ENCODE data around the gene BCAT1.
"Not testable (repeated sequence)": the region's sequence is repeated elsewhere in the genome, so short reads cannot be mapped to it uniquely, and the experiment has no call there.

BCAT1 gene

DNA sequence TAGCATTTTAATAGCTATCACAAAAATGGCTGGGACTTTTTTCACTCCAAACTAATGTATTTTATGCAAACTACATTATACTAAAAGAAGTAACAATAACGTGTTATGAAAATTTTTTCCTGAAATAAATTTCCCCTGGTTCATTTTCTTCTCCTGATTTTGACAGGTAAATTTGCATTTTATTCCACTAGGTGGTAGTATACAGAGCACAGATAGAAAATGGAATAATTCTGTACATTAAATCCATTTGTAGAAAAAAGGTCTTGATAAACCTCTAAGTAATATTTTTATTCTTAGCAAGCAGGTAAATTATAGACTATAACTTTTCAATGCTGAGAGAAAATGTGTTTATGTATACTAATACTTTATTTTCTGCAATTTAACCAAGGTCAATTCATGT is 96.5 kb downstream of the BCAT1 start:
- no peak for DNase-seq

DNA sequence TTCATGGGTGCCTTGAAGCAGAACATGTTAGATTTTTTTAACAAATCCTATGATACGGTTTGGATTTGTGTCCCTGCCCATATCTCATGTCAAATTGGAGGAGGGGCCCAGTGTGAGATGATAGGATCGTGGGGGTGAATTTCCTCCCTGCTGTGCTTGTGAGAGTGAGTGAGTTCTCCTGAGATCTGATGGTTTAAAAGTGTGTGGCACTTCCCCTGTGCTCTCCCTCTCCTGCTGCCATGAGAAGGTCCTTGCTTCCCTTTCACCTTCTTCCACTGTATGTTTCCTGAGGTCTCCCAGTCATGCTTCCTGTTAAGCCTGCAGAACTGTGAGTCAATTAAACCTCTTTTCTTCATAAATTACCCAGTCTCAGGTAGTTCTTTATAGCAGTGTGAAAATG is 97.0 kb downstream of the BCAT1 start:
- DNase-seq, result peak in 1 of 2 donors; percentile 14

GRCh38 chr12:24851341-24851740 is 97.6 kb downstream of the BCAT1 start:
- no peak for DNase-seq

GRCh38 chr12:24850496-24850895 is 98.4 kb downstream of the BCAT1 start:
- no peak for DNase-seq

- no peak for DNase-seq
Observed at GRCh38 chr12:24848941-24849477, 99.9 kb downstream of the BCAT1 start.

DNA sequence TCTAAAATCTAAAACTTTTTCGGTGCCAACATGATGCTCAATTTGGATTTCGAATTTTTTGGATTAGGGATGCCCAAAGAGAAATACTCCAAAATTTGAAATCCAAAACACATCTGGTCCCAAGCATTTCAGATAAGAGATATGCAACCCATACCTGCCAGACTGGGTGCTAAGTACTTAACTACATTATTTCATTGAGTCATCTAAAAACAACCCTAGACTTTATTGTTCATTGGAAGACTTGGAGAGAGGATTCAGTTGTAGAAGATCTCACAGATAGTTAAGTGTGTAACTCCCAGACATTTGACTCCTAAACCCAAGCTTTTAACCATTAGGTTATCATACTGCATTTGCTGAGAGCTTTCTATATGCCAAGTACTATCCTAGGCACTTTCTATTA is 102.2 kb downstream of the BCAT1 start:
- no peak for DNase-seq

GRCh38 chr12:24845615-24846014 is 103.3 kb downstream of the BCAT1 start:
- no peak for DNase-seq

- DNase-seq, result no peak
Observed at GRCh38 chr12:24840046-24840800, 108.7 kb downstream of the BCAT1 start.

GRCh38 chr12:24839268-24839791 is 109.6 kb downstream of the BCAT1 start:
- peak in 1 of 2 donors; percentile 37 for DNase-seq

DNA sequence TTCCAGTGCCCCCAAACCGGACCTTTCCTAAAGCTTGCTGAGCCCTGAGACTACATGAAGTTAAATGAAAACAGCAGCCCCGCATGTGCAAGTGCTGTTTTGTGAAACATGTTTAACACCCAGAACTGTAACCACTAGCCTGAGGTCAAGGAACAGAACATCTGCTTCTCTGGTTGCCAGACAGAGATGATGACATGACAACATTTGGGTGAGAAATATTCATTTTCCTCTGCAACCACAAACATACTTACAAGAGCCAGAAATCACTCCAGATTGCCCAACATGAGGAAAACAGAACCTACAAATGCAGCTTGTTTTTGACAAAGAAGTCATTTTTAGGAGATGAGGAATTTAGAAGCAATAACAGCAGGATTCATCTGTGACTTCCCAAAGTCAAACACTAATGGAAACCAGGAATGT is 110.4 kb downstream of the BCAT1 start:
- DNase-seq, result peak; percentile 79 to 83

DNA sequence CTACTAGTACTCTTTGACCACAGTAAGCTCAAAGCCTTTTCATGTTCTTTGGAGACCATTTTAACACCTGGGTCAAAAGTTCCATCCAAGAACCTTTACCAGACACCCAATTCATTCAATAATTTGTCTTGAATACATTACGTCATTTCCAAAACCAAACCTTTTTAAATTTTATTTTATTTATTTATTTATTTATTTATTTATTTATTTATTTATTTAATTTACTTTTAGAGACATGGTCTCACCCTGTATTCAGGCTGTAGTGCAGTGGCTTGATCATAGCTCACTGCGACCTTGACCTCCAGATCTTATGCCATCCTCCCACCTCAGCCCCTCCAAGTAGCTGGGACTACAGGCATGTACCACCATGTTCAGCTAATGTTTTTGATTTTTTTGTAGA is 113.5 kb downstream of the BCAT1 start:
- no peak for DNase-seq

GRCh38 chr12:24833513-24833912 is 115.4 kb downstream of the BCAT1 start:
- DNase-seq, result no peak

GRCh38 chr12:24823808-24824515 is 124.9 kb downstream of the BCAT1 start:
- DNase-seq, result no peak

- no peak for DNase-seq
Observed at GRCh38 chr12:24822121-24822899, 126.6 kb downstream of the BCAT1 start.

DNA sequence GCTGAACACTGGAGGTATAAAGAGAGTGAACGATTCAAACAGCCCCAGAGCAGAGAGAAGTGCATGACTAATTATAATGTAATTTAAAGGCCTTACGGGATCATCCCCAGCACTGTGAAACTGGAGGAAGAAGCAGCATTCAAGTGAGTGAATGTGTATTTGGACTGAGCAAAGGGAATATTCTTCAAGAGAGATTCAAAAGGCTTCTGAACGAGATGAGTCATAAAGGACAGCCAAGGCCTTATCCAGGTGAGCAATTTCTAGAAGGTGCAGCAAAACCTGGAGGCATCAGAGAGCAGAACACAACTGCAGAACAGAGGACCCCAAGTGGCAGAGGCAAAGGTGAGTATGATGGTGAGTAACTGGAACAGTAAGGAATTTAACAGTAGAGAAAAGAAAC is 127.2 kb downstream of the BCAT1 start:
- DNase-seq, result no peak

DNA sequence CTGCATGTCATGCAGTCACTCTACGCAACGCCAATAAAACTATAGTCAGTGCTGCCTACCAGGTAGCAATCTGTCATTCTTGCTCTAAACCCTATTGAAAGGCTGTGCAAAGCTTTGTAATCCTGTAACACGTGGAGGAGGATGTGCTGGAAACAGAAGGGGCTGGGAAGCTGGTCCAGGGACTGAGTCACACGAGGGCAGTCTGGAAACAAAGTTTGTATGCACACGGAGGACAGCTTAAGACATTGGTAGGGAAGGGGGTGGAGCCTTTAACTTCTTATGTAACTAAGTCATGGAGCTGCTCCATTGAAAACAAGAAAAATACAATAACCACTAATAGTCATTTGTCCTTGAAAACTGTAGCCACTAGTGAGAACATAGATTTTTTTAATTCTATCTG is 128.0 kb downstream of the BCAT1 start:
- DNase-seq, result no peak

- no peak for DNase-seq
Observed at GRCh38 chr12:24818351-24818750, 130.6 kb downstream of the BCAT1 start.

DNA sequence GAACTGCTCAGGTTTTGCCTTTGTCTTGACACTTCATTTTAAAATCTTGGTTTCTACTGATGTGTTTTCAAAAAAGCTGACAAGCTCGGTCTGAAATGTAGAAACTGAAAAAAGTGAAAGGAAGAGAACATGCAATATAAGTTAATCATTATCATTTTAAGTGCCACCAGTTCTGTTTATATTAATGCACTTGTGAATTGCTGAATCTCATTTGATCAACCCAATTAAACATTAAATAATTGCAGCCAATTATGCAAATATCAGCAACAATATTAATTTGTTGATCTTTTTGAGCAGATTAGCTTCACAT is 133.8 kb downstream of the BCAT1 start:
- DNase-seq, result no peak

DNA sequence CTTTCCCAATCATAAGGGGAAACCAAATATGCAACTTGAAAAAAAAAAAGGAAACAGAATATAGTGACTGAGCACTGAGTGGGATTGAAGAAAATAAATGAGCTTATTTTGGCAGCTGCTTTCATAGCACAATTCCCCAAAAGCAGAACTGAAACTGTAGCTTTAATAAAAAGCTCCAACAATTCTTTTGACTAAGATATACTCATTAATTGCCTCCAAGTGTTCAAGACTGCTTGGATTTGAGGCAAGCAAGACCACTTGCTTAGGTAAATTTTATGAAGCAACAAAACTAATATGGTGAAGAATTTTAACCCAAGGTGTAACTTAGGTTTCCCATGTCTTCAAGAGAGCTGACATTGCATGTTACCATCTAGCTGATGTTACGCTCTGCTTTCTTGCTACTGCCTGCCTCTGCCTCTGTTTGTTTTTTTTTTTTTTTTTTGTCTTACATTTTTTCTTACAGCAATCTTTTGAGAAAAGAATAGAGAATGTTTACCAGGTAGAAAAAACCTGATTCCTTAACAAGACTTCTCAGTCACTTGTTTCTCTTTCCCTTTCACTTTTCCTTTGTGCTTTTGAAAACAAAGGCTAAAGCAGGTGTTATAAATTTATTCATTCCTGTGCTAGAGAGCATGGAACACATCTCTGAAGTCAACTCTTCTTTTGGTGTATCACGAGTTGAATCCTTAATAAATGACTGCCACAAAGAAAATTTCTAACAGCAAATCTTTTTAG is 134.4 kb downstream of the BCAT1 start:
- peak; percentile 91 to 93 for DNase-seq

DNA sequence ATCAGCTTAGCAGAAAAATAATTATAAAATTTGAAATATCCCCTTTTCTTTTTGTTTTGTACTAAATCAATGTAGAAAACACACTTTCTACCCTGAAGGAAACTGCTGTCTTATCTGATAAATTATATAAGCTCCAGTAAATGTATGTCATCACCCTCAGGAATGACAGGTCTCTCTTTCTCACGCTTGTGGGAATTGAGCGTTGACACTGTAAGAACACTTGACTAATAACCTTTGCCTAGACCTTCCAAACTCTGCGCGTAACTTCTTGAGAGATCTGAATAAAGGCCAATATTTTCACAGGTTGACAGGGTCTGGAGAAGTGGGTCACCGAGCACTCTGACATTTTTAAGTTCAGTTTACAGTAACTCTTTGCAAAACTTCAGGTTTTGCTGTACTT is 138.5 kb downstream of the BCAT1 start:
- DNase-seq, result no peak

GRCh38 chr12:24809306-24809705 is 139.6 kb downstream of the BCAT1 start:
- DNase-seq, result not testable (repeated sequence)

- DNase-seq, result no peak
Observed at GRCh38 chr12:24808651-24809050, 140.2 kb downstream of the BCAT1 start.

- DNase-seq, result peak; percentile 14 to 50
Observed at GRCh38 chr12:24806386-24806785, 142.5 kb downstream of the BCAT1 start.

Measured in inflammatory macrophage treated with lipopolysaccharide for 1 hour (primary cell).